Mammary epithelial cell (primary cell): ENCODE results near the gene DTNBP1.

Experiments
- CTCF ChIP-seq, 2 donors: IDR thresholded peaks in 1 of 2; conservative IDR thresholded peaks in 1 of 2; 2 replicates each; pipeline ENCODE4 v1.5.1; 2011 to 2012; ENCODE audit warnings: inconsistent platforms in 2 of 2, low read length in 2 of 2, mild to moderate bottlenecking in 2 of 2, control low read depth in 1 of 2, low read depth in 1 of 2; ENCODE audit not compliant: insufficient read depth in 1 of 2; ENCODE audit errors: extremely low read depth in 1 of 2
- EZH2 ChIP-seq: IDR thresholded peaks from 2 replicates; pipeline ENCODE4 v1.6.1; 2012; ENCODE audit warnings: low read length, inconsistent platforms, borderline replicate concordance

- TF ChIP-seq CTCF (conservative IDR thresholded peaks at IDR 0.05 in 1 of 2, IDR thresholded peaks at IDR 0.05 in 1 of 2; ENCODE audit: extremely low read depth in 1 of 2, insufficient read depth in 1 of 2, low read depth in 1 of 2, low read length in 2 of 2) (no peak), EZH2 (no peak)
These were observed 129.3 kb downstream of the DTNBP1 start for GRCh38 chr6:15533379-15534026.
